ENCODE measurements around the gene TEX38. TPM values are rescaled to one million over a fixed set of nuclear protein-coding genes. Genes with fewer than 3 reads are reported as not detected.

TEX38 gene
- total RNA-seq, 4 donors from 2014 or later = not detected

GRCh38 chr1:46667782-46668760 lies 3.6 kb upstream of the TEX38 start, which contains the start of gene ATPAF1:
TSS of gene ATPAF1 (minus strand) at chr1:46668364. CDS start at chr1:46668322, 42 bp downstream.
- Histone ChIP-seq H3K36me3 (peaks cover 0 to 18% (median 0%) of the 10 kb centered on the region in 3 donors), H3K4me3 (peak within 1 kb of the TSS; percentile 84 to 95 (median 88)), H3K27ac (peak within 1 kb of the TSS; percentile 56 to 77 (median 71)), H3K9me3 (no peaks in the 10 kb centered on the region), H3K27me3 (no peaks in the 10 kb centered on the region), H3K4me1 (peaks cover 0 to 12% (median 0%) of the 10 kb centered on the region in 4 donors)
- DNase-seq = peak; percentile 50 to 77 (median 76)
- no peak for TF ChIP-seq CTCF (IDR thresholded peaks at IDR 0.05)
- TF ChIP-seq POLR2A (IDR thresholded peaks at IDR 0.05) = peak in 1 of 2 donors; percentile 28

GRCh38 chr1:46670134-46670533 lies 1.5 kb upstream of the TEX38 start:
- no peaks in the 10 kb centered on the region for H3K27me3 ChIP-seq
- TF ChIP-seq POLR2A (IDR thresholded peaks at IDR 0.05) (no peak), CTCF (IDR thresholded peaks at IDR 0.05) (no peak)
- DNase-seq = no peak
- H3K27ac ChIP-seq = no peak overlapping the region
- H3K36me3 ChIP-seq = peaks cover 0 to 13% (median 0%) of the 10 kb centered on the region in 3 donors
- H3K4me3 ChIP-seq = no peak overlapping the region
- no peaks in the 10 kb centered on the region for H3K9me3 ChIP-seq
- H3K4me1 ChIP-seq = peaks cover 0 to 12% (median 0%) of the 10 kb centered on the region in 4 donors

GRCh38 chr1:46672696-46673095 lies 1.0 kb downstream of the TEX38 start:
- Histone ChIP-seq H3K4me3 (no peak overlapping the region), H3K36me3 (peaks cover 0 to 21% (median 0%) of the 10 kb centered on the region in 3 donors), H3K27me3 (no peaks in the 10 kb centered on the region), H3K9me3 (no peaks in the 10 kb centered on the region), H3K4me1 (no peaks in the 10 kb centered on the region), H3K27ac (no peak overlapping the region)
- TF ChIP-seq CTCF (IDR thresholded peaks at IDR 0.05) (no peak), POLR2A (IDR thresholded peaks at IDR 0.05) (no peak)
- no peak for DNase-seq

GRCh38 chr1:46673749-46674182 lies 2.1 kb downstream of the TEX38 start:
- H3K9me3 ChIP-seq = no peaks in the 10 kb centered on the region
- no peaks in the 10 kb centered on the region for H3K27me3 ChIP-seq
- no peak overlapping the region for H3K4me3 ChIP-seq
- TF ChIP-seq CTCF (IDR thresholded peaks at IDR 0.05) (no peak), POLR2A (IDR thresholded peaks at IDR 0.05) (no peak)
- no peak for DNase-seq
- H3K4me1 ChIP-seq = no peaks in the 10 kb centered on the region
- H3K27ac ChIP-seq = no peak overlapping the region
- H3K36me3 ChIP-seq = peaks cover 0 to 29% (median 0%) of the 10 kb centered on the region in 3 donors

- peak overlapping the region in 1 of 4 donors; percentile 40 for H3K27ac ChIP-seq
- H3K4me1 ChIP-seq = no peaks in the 10 kb centered on the region
- H3K9me3 ChIP-seq = no peaks in the 10 kb centered on the region
- no peak for TF ChIP-seq CTCF (IDR thresholded peaks at IDR 0.05)
- no peak for TF ChIP-seq POLR2A (IDR thresholded peaks at IDR 0.05)
- H3K36me3 ChIP-seq = peaks cover 0 to 41% (median 0%) of the 10 kb centered on the region in 3 donors
- H3K4me3 ChIP-seq = no peak overlapping the region
- no peaks in the 10 kb centered on the region for H3K27me3 ChIP-seq
- DNase-seq = no peak
Observed at GRCh38 chr1:46675549-46676314, 4.1 kb downstream of the TEX38 start.
